ENCODE results near the gene YPEL4.

YPEL4 gene

GRCh38 chr11:57679396-57679795, 29.7 kb upstream of the YPEL4 start:
- no peaks in the 10 kb centered on the region for H3K9me3 ChIP-seq (ENCODE audit: control insufficient read depth, low read length)
- H3K4me3 ChIP-seq (ENCODE audit: low read depth, low read length) = no peak overlapping the region
- no peak overlapping the region for H3K9ac ChIP-seq
- H3K36me3 ChIP-seq (ENCODE audit: control insufficient read depth, insufficient read depth, low read length) = no peaks in the 10 kb centered on the region
- peaks cover 5% of the 10 kb centered on the region for H3K4me1 ChIP-seq
- H3K27ac ChIP-seq = no peak overlapping the region
- TF ChIP-seq, protein P1, sequence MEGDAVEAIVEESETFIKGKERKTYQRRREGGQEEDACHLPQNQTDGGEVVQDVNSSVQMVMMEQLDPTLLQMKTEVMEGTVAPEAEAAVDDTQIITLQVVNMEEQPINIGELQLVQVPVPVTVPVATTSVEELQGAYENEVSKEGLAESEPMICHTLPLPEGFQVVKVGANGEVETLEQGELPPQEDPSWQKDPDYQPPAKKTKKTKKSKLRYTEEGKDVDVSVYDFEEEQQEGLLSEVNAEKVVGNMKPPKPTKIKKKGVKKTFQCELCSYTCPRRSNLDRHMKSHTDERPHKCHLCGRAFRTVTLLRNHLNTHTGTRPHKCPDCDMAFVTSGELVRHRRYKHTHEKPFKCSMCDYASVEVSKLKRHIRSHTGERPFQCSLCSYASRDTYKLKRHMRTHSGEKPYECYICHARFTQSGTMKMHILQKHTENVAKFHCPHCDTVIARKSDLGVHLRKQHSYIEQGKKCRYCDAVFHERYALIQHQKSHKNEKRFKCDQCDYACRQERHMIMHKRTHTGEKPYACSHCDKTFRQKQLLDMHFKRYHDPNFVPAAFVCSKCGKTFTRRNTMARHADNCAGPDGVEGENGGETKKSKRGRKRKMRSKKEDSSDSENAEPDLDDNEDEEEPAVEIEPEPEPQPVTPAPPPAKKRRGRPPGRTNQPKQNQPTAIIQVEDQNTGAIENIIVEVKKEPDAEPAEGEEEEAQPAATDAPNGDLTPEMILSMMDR (IDR thresholded peaks at IDR 0.05) = no peak
- H3K79me2 ChIP-seq = peaks cover 31% of the 10 kb centered on the region
- H3K27me3 ChIP-seq (ENCODE audit: control insufficient read depth, insufficient read depth, low read length) = no peaks in the 10 kb centered on the region
- H2AFZ ChIP-seq = no peak overlapping the region
- H3K4me2 ChIP-seq (ENCODE audit: low read length) = no peak overlapping the region

- peaks cover 5% of the 10 kb centered on the region for H3K4me1 ChIP-seq
- peaks cover 38% of the 10 kb centered on the region for H3K79me2 ChIP-seq
- H2AFZ ChIP-seq = no peak overlapping the region
- H3K27ac ChIP-seq = no peak overlapping the region
- TF ChIP-seq, protein P1 (IDR thresholded peaks at IDR 0.05) = no peak
- H3K9me3 ChIP-seq (ENCODE audit: control insufficient read depth, low read length) = no peaks in the 10 kb centered on the region
- no peaks in the 10 kb centered on the region for H3K36me3 ChIP-seq (ENCODE audit: control insufficient read depth, insufficient read depth, low read length)
- no peaks in the 10 kb centered on the region for H3K27me3 ChIP-seq (ENCODE audit: control insufficient read depth, insufficient read depth, low read length)
- peak overlapping the region; percentile 42 for H3K4me2 ChIP-seq (ENCODE audit: low read length)
- H3K4me3 ChIP-seq (ENCODE audit: low read depth, low read length) = peak overlapping the region; percentile 11
- H3K9ac ChIP-seq = no peak overlapping the region
Measured at GRCh38 chr11:57675176-57675941, 25.6 kb upstream of the YPEL4 start.

- Histone ChIP-seq H3K9me3 (ENCODE audit: control insufficient read depth, low read length) (no peaks in the 10 kb centered on the region), H3K4me3 (ENCODE audit: low read depth, low read length) (no peak overlapping the region), H3K27ac (no peak overlapping the region), H2AFZ (no peak overlapping the region), H3K4me2 (ENCODE audit: low read length) (no peak overlapping the region), H3K9ac (no peak overlapping the region), H3K36me3 (ENCODE audit: control insufficient read depth, insufficient read depth, low read length) (no peaks in the 10 kb centered on the region), H3K4me1 (peaks cover 5% of the 10 kb centered on the region), H3K27me3 (ENCODE audit: control insufficient read depth, insufficient read depth, low read length) (no peaks in the 10 kb centered on the region), H3K79me2 (peaks cover 32% of the 10 kb centered on the region)
- TF ChIP-seq, protein P1 (IDR thresholded peaks at IDR 0.05) = no peak
Measured at GRCh38 chr11:57674251-57674650, 24.5 kb upstream of the YPEL4 start.

GRCh38 chr11:57668434-57668782, 18.7 kb upstream of the YPEL4 start:
- peak overlapping the region; percentile 83 for H3K4me3 ChIP-seq (ENCODE audit: low read depth, low read length)
- peak overlapping the region; percentile 72 for H3K9ac ChIP-seq
- H2AFZ ChIP-seq = peak overlapping the region; percentile 91
- H3K4me2 ChIP-seq (ENCODE audit: low read length) = peak overlapping the region; percentile 64
- no peaks in the 10 kb centered on the region for H3K27me3 ChIP-seq (ENCODE audit: control insufficient read depth, insufficient read depth, low read length)
- H3K27ac ChIP-seq = peak overlapping the region; percentile 99
- H3K4me1 ChIP-seq = peaks cover 2% of the 10 kb centered on the region
- peaks cover 15% of the 10 kb centered on the region for H3K79me2 ChIP-seq
- H3K36me3 ChIP-seq (ENCODE audit: control insufficient read depth, insufficient read depth, low read length) = no peaks in the 10 kb centered on the region
- TF ChIP-seq, protein P1 (IDR thresholded peaks at IDR 0.05) = no peak
- H3K9me3 ChIP-seq (ENCODE audit: control insufficient read depth, low read length) = no peaks in the 10 kb centered on the region

Data from parathyroid adenoma (tissue), 2 donors.